HL-60 (cell line): Measurements from ENCODE around the gene SLC20A1.
"Not testable (repeated sequence)": the region's sequence is repeated elsewhere in the genome, so short reads cannot be mapped to it uniquely, and the experiment has no call there.

Experiments used
- DNase-seq, 2 experiments: peaks; one replicate each; pipeline ENCODE4 v3.0.0-alpha.2; 2010 to 2020; ENCODE audit warnings: low read depth in 1 of 2, low spot score in 1 of 2
- H3K27ac ChIP-seq: fragments of 250-450 bp; sonication (Bioruptor Pico); replicated peaks from 2 replicates; pipeline ENCODE4 v1.5.1; 2020; ENCODE audit warnings: mild to moderate bottlenecking, moderate library complexity
- H3K27me3 ChIP-seq: fragments of 250-450 bp; sonication (Bioruptor Pico); 2 replicates; pipeline ENCODE4 v1.5.1; 2021; ENCODE audit warnings: mild to moderate bottlenecking, moderate library complexity; ENCODE audit not compliant: insufficient read depth, poor library complexity, severe bottlenecking
- H3K4me3 ChIP-seq: replicated peaks from 2 replicates; pipeline ENCODE4 v1.5.1; 2011; ENCODE audit warnings: mild to moderate bottlenecking, control low read depth, low read length; ENCODE audit not compliant: insufficient read depth
- CTCF ChIP-seq: IDR thresholded peaks from one replicate; pipeline ENCODE4 v1.5.1; 2011; ENCODE audit warnings: low read length, control low read depth, inconsistent platforms; ENCODE audit not compliant: insufficient read depth
- GABPA ChIP-seq: IDR thresholded peaks from 2 replicates; pipeline ENCODE4 v1.6.1; 2012; ENCODE audit warnings: low read depth
- POLR2AphosphoS5 ChIP-seq: IDR thresholded peaks from 2 replicates; pipeline ENCODE4 v1.6.1; 2012; ENCODE audit warnings: low read depth
- REST ChIP-seq: IDR thresholded peaks from 2 replicates; pipeline ENCODE4 v1.6.1; 2012; ENCODE audit warnings: low read depth; ENCODE audit not compliant: insufficient replicate concordance
- SPI1 ChIP-seq: IDR thresholded peaks from 2 replicates; pipeline ENCODE4 v1.6.1; 2012; ENCODE audit warnings: low read depth, mild to moderate bottlenecking, borderline replicate concordance

Gene SLC20A1

GRCh38 chr2:112605926-112606325 is 39.8 kb upstream of the SLC20A1 start:
- no peak for DNase-seq
- TF ChIP-seq REST (no peak), GABPA (no peak), SPI1 (no peak), CTCF (no peak), POLR2AphosphoS5 (no peak)
- no peak overlapping the region for H3K4me3 ChIP-seq

GRCh38 chr2:112606547-112606946 is 39.2 kb upstream of the SLC20A1 start:
- TF ChIP-seq POLR2AphosphoS5 = no peak
- no peak for TF ChIP-seq REST
- TF ChIP-seq SPI1 = no peak
- TF ChIP-seq GABPA = no peak
- no peak for TF ChIP-seq CTCF
- H3K4me3 ChIP-seq = no peak overlapping the region
- H3K27me3 ChIP-seq = no peaks in the 10 kb centered on the region
- H3K27ac ChIP-seq = no peak overlapping the region
- no peak for DNase-seq

More at GRCh38 chr2:112605926-112606325, 39.8 kb upstream of the SLC20A1 start:
- Histone ChIP-seq H3K27me3 (no peaks in the 10 kb centered on the region), H3K27ac (no peak overlapping the region)

- Histone ChIP-seq H3K4me3 (no peak overlapping the region), H3K27me3 (no peaks in the 10 kb centered on the region), H3K27ac (no peak overlapping the region)
- no peak for DNase-seq
- no peak for TF ChIP-seq CTCF
Measured at GRCh38 chr2:112607680-112608438, 37.9 kb upstream of the SLC20A1 start.

- H3K4me3 ChIP-seq, DNase-seq, H3K27ac ChIP-seq, H3K27me3 ChIP-seq: not testable (repeated sequence)
Measured at GRCh38 chr2:112609320-112609719, 36.4 kb upstream of the SLC20A1 start.

- not testable (repeated sequence) for H3K4me3 ChIP-seq, DNase-seq, H3K27me3 ChIP-seq, H3K27ac ChIP-seq
Measured at GRCh38 chr2:112612283-112612682, 33.5 kb upstream of the SLC20A1 start.
